ACHN (cell line): ENCODE measurements around the gene CYP26B1.

Experiments used
- DNase-seq: peaks from one replicate; pipeline ENCODE4 v3.0.0-alpha.2; 2015
- in situ Hi-C: cut with HindIII; loops from 2 replicates; pipeline ENCODE4 v1.10.0; 2017; ENCODE audit warnings: low sequenced_read_pairs, low pct_ligation_motif_present, low pct_unique_long_range_greater_than_20kb

Gene CYP26B1

DNA sequence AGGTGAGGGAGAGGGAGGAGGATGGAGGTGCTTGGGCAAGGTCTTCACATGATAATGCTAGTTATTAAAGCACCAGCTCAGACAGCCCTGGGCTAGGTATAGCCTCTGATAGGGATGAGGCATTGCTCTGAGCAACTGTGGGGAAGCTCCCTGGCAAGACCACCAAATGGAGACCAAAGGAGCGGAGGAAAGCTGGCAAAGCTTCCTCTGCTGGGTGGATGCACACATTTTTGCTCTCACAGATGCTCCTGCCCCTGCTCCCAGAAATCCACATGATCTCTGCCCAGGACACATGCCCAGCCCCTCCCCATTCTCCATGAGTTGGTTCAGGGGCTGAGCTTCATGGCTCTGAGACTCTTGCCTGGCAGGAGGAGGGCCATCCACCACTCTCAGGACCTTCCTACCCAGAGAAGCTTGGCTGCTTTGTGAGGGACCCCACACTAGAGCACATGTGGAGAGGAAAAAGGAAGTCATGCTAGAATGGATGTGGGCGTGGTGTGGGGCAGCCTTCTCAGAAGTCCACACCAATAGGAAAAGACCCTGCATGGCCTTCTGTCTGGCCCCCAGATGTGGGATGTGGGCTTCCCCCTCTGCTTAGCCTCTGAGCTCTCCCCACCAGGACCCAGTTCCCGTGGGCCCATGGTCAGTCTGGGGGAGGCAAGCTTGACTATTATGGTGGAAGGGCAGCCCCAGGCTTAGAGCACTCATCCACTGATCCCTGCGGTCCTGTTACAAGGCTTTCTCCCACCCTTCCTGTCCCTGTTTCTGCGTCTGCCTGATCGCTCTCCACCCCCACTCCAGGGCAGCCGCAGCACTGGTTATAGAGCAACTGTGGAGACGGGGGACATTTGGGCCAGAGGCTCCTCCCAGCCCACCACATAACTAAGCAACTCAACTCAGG, 10.5 kb upstream of the CYP26B1 start:
- in situ Hi-C loops, result no loop called here

DNA sequence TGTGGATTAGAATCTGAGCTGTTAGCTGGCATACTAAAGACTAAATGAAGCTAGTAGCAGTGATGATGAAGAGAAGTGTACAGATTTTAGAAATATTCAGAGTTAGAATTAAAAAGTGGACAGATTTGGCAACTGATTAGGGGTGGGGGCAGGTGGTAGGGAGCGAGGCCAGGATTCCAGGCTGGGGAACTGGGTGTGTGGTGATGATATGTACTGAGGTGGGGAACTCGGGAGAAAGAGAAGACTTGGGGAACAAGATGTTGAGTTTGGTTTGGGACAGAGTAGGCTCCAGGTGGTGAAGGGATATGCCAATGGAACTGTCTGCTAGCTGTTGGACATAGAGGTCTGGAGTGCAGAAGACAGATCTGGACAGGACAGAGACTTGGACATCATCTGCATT, 9.2 kb upstream of the CYP26B1 start:
- in situ Hi-C loops, result no loop called here
- DNase-seq, result no peak

More for the DNA sequence above, 10.5 kb upstream of the CYP26B1 start:
- no peak for DNase-seq

GRCh38 chr2:72155737-72156136, 8.1 kb upstream of the CYP26B1 start:
- no peak for DNase-seq
- in situ Hi-C loops, result no loop called here

GRCh38 chr2:72155151-72155550, 7.5 kb upstream of the CYP26B1 start:
- no peak for DNase-seq
- in situ Hi-C loops, result no loop called here

DNA sequence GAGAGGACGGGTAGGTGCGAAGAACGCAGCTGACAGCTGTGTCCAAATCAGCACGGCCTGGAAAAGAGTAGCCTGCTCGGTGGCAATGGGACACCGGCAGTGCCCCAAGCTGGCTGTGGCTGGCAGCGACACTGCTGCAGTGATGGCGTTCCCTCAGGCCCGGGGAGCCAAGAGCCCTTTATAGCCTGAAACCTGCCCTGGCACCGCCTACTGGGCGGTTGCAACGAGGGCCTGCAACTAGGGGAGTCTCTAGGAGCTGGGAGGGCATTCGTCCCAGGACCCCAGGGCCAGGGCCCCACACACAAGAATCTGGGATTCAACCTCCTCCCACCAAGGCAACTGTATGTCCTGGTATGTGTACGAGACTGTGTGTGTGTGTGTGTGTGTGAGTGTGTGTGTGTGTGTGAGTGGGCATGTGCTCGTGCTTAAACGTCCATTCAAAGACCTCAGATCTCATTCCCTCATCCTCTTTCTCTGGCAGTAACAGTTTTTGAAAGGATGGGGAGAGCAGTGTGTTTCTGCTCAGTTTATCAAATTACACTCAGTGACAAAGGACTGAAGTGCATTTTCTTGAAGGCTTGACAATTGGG, 6.8 kb upstream of the CYP26B1 start:
- DNase-seq, result no peak
- in situ Hi-C loops, result no loop called here

DNA sequence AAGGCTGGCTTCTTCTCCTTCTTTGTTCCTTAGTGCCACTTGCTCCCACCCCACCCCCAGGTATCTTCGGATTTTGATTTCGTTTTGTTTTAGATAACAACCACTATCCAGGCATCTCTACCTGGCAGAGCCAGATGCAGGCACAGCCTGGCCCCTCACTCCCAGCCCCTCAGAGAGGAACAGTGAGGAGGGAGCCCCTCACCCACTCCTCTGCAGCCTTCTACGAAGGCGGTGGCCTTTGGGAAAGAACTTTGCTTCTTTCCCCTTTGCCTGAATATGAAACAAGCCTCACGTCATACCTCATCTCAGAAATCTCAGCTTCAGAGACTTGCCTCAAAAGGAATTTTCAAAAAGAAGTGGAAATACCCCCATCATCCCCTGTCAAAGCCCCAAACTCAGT, 6.3 kb upstream of the CYP26B1 start:
- in situ Hi-C loops, result no loop called here
- no peak for DNase-seq

DNA sequence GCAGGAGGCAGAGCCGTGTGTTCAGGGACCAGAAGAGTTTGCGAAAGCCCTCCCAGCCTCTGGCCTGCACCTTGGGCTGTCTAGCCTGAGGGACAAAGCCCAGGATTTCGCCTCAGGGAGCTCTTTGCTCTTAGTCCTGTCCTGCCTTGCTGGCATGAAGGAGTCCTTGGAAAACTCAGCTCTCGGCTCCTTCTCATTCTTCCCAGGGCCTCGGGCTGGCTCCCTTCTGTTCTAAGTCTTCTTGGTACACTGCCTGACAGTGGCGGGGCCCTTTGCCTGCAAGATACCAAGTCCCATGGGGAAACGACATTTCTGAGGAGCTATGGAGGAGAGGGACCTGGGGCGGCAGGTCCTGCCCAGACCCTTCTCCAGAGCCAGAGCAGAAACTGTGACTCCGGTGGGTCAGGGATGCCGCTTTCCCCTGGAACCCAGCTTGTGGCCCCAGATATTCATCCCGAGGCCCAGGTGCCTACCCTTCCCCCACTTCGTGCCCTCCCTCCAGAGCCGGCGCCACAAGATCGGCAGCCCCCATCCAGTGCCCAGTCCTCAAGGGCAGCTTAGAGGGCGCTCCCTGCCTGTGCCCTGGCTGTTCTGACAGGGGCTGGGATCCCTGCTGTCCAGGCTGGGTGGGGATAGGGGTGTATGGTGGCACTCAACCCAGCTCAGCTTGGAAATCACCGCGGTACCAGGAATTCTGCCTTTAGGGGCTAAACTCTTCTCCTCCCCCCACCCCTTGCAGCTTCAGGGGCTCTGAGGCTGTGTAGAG, 5.5 kb upstream of the CYP26B1 start:
- in situ Hi-C loops, result no loop called here
- DNase-seq, result no peak

GRCh38 chr2:72150861-72151356, 3.2 kb upstream of the CYP26B1 start:
- in situ Hi-C loops, result no loop called here
- DNase-seq, result no peak

DNA sequence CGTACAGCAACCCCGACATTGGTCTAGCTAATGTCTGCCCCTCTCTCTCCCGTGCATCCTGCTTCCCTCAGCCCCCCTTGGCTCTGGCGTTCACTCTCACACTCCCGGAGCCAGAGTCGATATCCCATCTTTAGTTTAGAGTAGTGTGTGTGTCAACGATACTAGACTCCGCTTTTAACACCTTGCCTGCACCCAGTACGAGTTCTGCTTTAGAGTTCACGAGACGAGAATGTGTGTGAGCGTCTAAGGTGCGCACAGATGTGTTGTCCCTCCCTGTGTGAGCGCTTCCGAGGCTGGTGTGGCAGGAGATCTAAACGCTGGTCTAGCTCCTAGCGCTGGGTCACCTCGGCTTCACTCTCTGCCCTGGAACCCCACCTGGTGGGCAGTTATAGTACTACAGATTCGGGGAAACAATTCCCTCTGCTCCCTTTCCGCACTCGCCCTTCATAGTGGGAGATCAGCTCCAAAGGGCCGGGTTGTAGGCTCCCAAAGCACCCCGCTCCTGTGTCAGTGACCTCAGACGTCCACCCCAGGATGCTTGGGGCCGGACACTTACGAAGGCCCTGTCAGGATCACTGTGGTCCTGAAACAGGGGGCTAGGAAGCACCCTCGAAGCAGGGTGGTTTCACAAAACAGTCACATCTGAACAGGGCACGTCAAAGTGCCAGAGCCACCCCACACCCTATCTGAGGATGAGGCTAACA, 2.6 kb upstream of the CYP26B1 start:
- in situ Hi-C loops, result no loop called here
- peak; percentile 79 for DNase-seq

DNA sequence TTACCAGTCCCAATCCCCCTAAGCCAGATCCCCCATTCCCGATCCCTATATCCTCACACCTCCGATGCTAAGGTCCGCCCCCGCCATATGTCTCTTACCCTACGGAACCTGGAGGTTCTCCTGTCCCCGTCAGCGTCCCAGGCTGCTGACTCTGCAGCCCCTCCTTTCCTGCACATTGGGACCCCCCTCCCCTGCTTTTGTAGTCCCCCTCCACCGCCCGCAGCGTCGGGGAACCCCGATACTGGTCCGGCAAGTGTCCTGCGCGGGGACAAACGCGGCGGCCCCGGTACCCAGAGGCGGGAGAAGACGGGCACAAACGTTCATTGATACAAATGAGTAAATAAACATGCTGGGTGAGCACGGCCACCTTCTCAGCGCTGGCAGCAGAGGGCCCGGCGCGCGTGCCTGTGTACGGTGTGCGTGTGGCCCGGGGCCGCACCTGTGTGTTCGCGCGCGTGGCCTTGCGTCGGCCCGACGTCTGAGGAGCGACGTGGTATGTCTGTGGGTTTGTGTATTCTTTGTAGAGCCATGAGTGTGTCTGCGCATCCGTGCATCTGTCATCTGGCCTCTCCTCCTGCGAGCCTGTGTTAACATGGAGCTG, 2.0 kb upstream of the CYP26B1 start:
- in situ Hi-C loops, result no loop called here
- no peak for DNase-seq

- in situ Hi-C loops, result no loop called here
- peak; percentile 37 for DNase-seq
Measured at GRCh38 chr2:72148837-72149555, 1.3 kb upstream of the CYP26B1 start.

- no peak for DNase-seq
- in situ Hi-C loops, result no loop called here
Measured at GRCh38 chr2:72148003-72148836, 558 bp upstream of the CYP26B1 start.

- DNase-seq, result no peak
- in situ Hi-C loops, result no loop called here
Measured at GRCh38 chr2:72146347-72147302, 1.0 kb downstream of the CYP26B1 start.

DNA sequence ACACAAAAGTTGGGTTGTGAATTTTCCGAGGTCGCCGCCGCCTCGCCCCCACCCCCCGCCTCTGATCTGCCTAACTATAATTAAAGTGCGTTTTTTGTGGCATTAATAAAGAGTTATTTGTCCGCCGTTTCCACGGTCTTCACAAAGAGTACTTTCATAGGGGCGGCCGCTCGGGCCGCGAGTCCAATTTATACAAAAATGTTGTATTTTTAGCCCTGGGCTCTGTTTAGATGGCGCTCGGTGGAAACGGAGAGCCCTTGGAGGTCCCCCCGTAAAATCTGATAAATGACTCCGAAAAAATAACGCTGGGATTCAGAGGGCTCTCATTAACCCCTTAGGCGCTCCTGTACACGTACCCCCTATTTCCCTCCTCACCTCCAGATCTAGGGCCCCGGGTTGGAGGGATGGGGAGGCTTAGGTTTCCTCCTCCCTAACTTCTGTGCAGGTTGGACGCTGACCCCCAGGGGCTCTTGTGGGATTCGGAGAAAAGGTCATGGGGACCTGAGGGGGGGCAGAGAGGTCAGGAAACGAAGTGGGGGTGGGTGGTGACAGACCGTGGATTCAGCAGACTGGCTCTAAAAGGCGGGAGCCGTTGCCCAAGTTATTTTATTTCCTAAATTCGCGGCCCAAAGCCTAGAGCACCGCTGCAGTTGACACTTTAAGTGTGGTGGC, 1.9 kb downstream of the CYP26B1 start:
- in situ Hi-C loops, result no loop called here

DNA sequence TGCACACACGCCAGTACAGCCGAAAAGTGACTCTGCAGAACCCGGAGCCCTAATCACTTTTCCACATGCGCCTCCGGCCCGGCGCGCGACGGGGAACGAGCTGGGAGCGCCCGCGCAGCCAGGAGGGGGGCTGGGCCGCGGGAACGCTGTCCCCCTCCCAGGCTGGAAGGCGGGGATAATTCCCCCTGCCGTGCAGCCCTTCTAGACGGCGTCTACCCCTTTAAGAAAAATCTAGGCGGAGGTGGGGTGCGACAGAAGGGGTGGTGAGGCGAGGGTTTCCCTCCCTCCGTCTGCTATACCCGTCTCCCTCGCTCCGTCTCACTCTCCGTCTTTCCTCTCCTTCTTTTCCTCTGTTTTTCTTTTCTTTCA, 2.4 kb downstream of the CYP26B1 start:
- DNase-seq, result peak; percentile 62
- in situ Hi-C loops, result no loop called here

More for the DNA sequence above, 1.9 kb downstream of the CYP26B1 start:
- DNase-seq, result no peak
